Keratinocyte (primary cell): ENCODE measurements around the gene SPDYE4. TPM values are rescaled to one million over a fixed set of nuclear protein-coding genes. Genes with fewer than 3 reads are reported as not detected.

ENCODE experiments used
- DNase-seq: peaks from one replicate; pipeline ENCODE4 v3.0.0-alpha.2; 2011; ENCODE audit warnings: low read depth, missing footprints, low spot score
- FAIRE-seq: peaks from 2 replicates; lab custom pipeline; 2011; peaks lifted over from hg19 to GRCh38; lab: Jason Lieb, UNC
- H2AFZ ChIP-seq: 2 replicates; pipeline ENCODE4 v1.6.0; 2012; ENCODE audit warnings: low read length, control low read depth, inconsistent platforms; ENCODE audit not compliant: control insufficient read depth
- H3K27ac ChIP-seq: 2 replicates; pipeline ENCODE4 v1.5.1; 2011; ENCODE audit warnings: low read length; ENCODE audit not compliant: control insufficient read depth, insufficient read depth
- H3K27me3 ChIP-seq: 3 replicates; pipeline ENCODE4 v1.6.0; 2011; ENCODE audit warnings: low read length; ENCODE audit not compliant: control insufficient read depth, insufficient read depth; ENCODE audit errors: extremely low read depth
- H3K36me3 ChIP-seq, 2 experiments: 2 replicates in 1 of 2; 3 replicates in 1 of 2; pipeline ENCODE4 v1.5.1; 2011; ENCODE audit warnings: low read length in 2 of 2, mild to moderate bottlenecking in 1 of 2; ENCODE audit not compliant: control insufficient read depth in 2 of 2, insufficient read depth in 2 of 2; ENCODE audit errors: extremely low read depth in 1 of 2
- H3K4me1 ChIP-seq: 3 replicates; pipeline ENCODE4 v1.5.1; 2011; ENCODE audit warnings: low read length; ENCODE audit not compliant: control insufficient read depth, insufficient read depth; ENCODE audit errors: extremely low read depth
- H3K4me2 ChIP-seq: 3 replicates; pipeline ENCODE4 v1.6.0; 2011; ENCODE audit warnings: low read depth, low read length; ENCODE audit not compliant: control insufficient read depth, insufficient read depth; ENCODE audit errors: extremely low read depth
- H3K4me3 ChIP-seq, 3 experiments: fragments of 200-600 bp in 1 of 3; sonication (generic) in 1 of 3; 2 replicates in 2 of 3; 3 replicates in 1 of 3; pipeline ENCODE4 v1.5.1; 2011 to 2016; ENCODE audit warnings: low read length in 3 of 3, mild to moderate bottlenecking in 3 of 3, control low read depth in 2 of 3, inconsistent platforms in 1 of 3, low read depth in 1 of 3, mixed read lengths in 1 of 3, mixed run types in 1 of 3, moderate library complexity in 1 of 3; ENCODE audit not compliant: control insufficient read depth in 2 of 3, insufficient read depth in 2 of 3; ENCODE audit errors: extremely low read depth in 1 of 3
- H3K79me2 ChIP-seq: 2 replicates; pipeline ENCODE4 v1.6.0; 2012; ENCODE audit warnings: low read length; ENCODE audit not compliant: control insufficient read depth, insufficient read depth
- H3K9ac ChIP-seq: 3 replicates; pipeline ENCODE4 v1.6.0; 2011; ENCODE audit warnings: low read length; ENCODE audit not compliant: control insufficient read depth, insufficient read depth; ENCODE audit errors: extremely low read depth
- H3K9me1 ChIP-seq: 3 replicates; pipeline ENCODE4 v1.6.0; 2011; ENCODE audit warnings: low read length; ENCODE audit not compliant: control insufficient read depth, insufficient read depth; ENCODE audit errors: extremely low read depth
- H3K9me3 ChIP-seq: 2 replicates; pipeline ENCODE4 v1.5.1; 2012; ENCODE audit warnings: low read depth, low read length; ENCODE audit not compliant: control insufficient read depth
- H4K20me1 ChIP-seq: 3 replicates; pipeline ENCODE4 v1.6.0; 2011; ENCODE audit warnings: low read length; ENCODE audit not compliant: control insufficient read depth, insufficient read depth; ENCODE audit errors: extremely low read depth
- EZH2 ChIP-seq: IDR thresholded peaks from one replicate; pipeline ENCODE4 v1.6.1; 2012; ENCODE audit warnings: inconsistent platforms, mild to moderate bottlenecking, low read length, moderate library complexity
- dilution Hi-C: fragments of 300-500 bp; cut with MboI; formaldehyde crosslinking; loops from one replicate; pipeline ENCODE4 v1.7.0; 2020; ENCODE audit warnings: low sequenced_read_pairs; ENCODE audit not compliant: extremely low pct_ligation_motif_present
- polyA plus RNA-seq, 5 experiments: library from polyadenylated mRNA; depleted of rRNA in 3 of 5; stranded (reverse) in 3 of 5; stranded (forward) in 1 of 5; unstranded in 1 of 5; fragments of >200 nt; gene quantifications; 1 replicate in 1 of 5; 2 replicates in 3 of 5; 3 replicates in 1 of 5; pipeline versions ENCODE4 v1.2.1 to v1.2.3, GENCODE V29; 2011 to 2012; ENCODE audit warnings: missing spikeins in 2 of 5, low read depth in 1 of 5, low replicate concordance in 1 of 5
- TF ChIP-seq, protein P1 (sequence below), 3 experiments: IDR thresholded peaks in 1 of 3; conservative IDR thresholded peaks in 1 of 3; optimal IDR thresholded peaks in 1 of 3; 2 replicates in 2 of 3; 3 replicates in 1 of 3; pipeline versions ENCODE3 to v1.5.1; 2011; ENCODE audit warnings: low read length in 3 of 3, mild to moderate bottlenecking in 3 of 3, moderate library complexity in 2 of 3, control low read depth in 1 of 3, inconsistent platforms in 1 of 3; ENCODE audit not compliant: insufficient read depth in 2 of 3; ENCODE audit errors: extremely low read depth in 1 of 3

SPDYE4 gene
- polyA plus RNA-seq, 1 donor (not counting 4 experiments of a cell fraction or from before 2014, with no cell fraction given) = not detected

DNA sequence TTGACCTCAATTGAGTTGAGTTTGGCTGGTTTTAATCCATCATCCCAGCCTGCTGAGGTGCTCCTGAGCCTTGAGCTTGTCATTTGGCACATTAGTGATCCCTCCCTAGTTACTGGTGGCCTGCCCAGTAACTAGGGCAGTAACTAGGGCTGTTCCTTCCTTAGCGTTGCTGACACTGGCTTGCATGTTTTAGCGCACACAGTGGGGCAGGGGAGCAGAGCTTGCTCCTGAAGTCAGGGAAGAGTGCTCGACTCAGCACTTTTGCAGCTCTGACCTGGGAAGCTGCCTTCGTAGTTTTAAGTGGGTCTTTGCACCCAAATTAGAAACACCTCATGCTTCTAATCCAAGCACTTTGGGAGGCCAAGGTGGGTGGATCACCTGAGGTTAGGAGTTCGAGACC is 29.4 kb downstream of the SPDYE4 start:
- Histone ChIP-seq H2AFZ (no peak overlapping the region), H3K27me3 (no peaks in the 10 kb centered on the region), H3K79me2 (no peaks in the 10 kb centered on the region), H3K4me2 (no peak overlapping the region), H3K36me3 (no peaks in the 10 kb centered on the region), H3K4me1 (peaks cover 8% of the 10 kb centered on the region), H3K9me1 (no peaks in the 10 kb centered on the region), H4K20me1 (no peaks in the 10 kb centered on the region), H3K4me3 (no peak overlapping the region), H3K27ac (no peak overlapping the region), H3K9ac (no peak overlapping the region), H3K9me3 (no peaks in the 10 kb centered on the region)
- FAIRE-seq (no peak), DNase-seq (no peak)
- dilution Hi-C loops = loop anchor here (25.0 kb wide), 1 partner anchor 92 kb away; the partner anchor contains the start of gene MYH10
- no peak for TF ChIP-seq EZH2
- TF ChIP-seq, protein P1, sequence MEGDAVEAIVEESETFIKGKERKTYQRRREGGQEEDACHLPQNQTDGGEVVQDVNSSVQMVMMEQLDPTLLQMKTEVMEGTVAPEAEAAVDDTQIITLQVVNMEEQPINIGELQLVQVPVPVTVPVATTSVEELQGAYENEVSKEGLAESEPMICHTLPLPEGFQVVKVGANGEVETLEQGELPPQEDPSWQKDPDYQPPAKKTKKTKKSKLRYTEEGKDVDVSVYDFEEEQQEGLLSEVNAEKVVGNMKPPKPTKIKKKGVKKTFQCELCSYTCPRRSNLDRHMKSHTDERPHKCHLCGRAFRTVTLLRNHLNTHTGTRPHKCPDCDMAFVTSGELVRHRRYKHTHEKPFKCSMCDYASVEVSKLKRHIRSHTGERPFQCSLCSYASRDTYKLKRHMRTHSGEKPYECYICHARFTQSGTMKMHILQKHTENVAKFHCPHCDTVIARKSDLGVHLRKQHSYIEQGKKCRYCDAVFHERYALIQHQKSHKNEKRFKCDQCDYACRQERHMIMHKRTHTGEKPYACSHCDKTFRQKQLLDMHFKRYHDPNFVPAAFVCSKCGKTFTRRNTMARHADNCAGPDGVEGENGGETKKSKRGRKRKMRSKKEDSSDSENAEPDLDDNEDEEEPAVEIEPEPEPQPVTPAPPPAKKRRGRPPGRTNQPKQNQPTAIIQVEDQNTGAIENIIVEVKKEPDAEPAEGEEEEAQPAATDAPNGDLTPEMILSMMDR (optimal IDR thresholded peaks at IDR 0.05 in 1 of 3, IDR thresholded peaks at IDR 0.05 in 1 of 3, conservative IDR thresholded peaks at IDR 0.05 in 1 of 3; ENCODE audit: extremely low read depth in 1 of 3, insufficient read depth in 2 of 3, low read length in 3 of 3) = no peak

DNA sequence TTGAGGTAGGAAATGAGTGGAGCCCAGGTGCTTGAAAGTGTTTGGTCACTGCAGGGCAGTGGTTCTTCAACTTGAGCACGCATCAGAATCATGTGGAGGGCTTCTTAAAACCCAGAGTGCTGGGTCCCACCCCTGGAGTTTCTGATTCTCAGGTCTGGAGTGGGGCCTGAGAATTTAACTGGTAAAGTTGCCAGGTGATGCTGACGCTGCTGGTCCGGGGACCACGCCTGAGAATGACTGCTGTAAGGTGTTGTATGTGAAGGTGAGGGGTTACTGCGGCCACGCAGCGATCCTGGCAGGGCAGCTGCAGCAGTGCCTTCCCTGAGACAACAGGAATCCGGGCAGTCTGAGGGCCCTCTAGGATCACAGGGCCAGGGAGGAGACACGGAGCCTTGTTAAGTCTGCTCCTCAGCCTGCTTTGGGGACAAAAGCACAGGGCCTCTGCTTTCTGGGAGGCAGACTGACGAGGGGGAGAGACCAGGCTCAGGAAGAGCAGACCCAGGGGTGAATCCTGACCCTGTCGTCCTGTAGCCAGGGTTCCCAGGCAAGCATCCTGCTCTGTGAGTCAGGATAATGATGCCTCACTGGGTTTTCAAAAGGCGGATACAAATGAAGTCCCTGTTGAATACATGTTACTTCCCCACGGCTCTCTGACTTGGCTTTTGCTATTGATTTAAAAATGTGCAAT is 30.0 kb downstream of the SPDYE4 start:
- dilution Hi-C loops = loop anchor here (25.0 kb wide), 1 partner anchor 91 kb away; the partner anchor contains the start of gene MYH10
- Histone ChIP-seq H3K9me3 (no peaks in the 10 kb centered on the region), H3K9me1 (no peaks in the 10 kb centered on the region), H3K9ac (no peak overlapping the region), H3K4me2 (no peak overlapping the region), H4K20me1 (no peaks in the 10 kb centered on the region), H3K4me3 (no peak overlapping the region), H3K79me2 (no peaks in the 10 kb centered on the region), H2AFZ (no peak overlapping the region), H3K4me1 (peaks cover 8% of the 10 kb centered on the region), H3K27ac (no peak overlapping the region), H3K36me3 (no peaks in the 10 kb centered on the region), H3K27me3 (no peaks in the 10 kb centered on the region)
- DNase-seq (no peak), FAIRE-seq (no peak)
- TF ChIP-seq, protein P1 (optimal IDR thresholded peaks at IDR 0.05 in 1 of 3, IDR thresholded peaks at IDR 0.05 in 1 of 3, conservative IDR thresholded peaks at IDR 0.05 in 1 of 3; ENCODE audit: extremely low read depth in 1 of 3, insufficient read depth in 2 of 3, low read length in 3 of 3) = no peak
- TF ChIP-seq EZH2 = no peak
